K562 treated with DMSO at 1 percent for 24 hours (cell line): ENCODE results near the gene PMM2. TPM values are rescaled to one million over a fixed set of nuclear protein-coding genes. Genes with fewer than 3 reads are reported as not detected.

Experiments
- total RNA-seq: library from RNA; unstranded; fragments of 300-600 nt; gene quantifications from 2 replicates; pipeline ENCODE4 v1.2.3, GENCODE V29; 2022; ENCODE audit warnings: low read depth; ENCODE audit not compliant: insufficient read depth

Gene PMM2
- 11.1 and 12.1 TPM in 2 replicates for total RNA-seq

GRCh38 chr16:8797364-8798173 is at the start of gene PMM2, which contains the start of gene TMEM186:
PMM2 (plus strand) TSS chr16:8797839; CDS start chr16:8797883, 44 bp downstream.
TMEM186 (minus strand) TSS chr16:8797639; CDS start chr16:8797614, 25 bp downstream.

GRCh38 chr16:8868416-8869211 is 71.0 kb downstream of the PMM2 start, which contains the start of gene CARHSP1:
CARHSP1 (minus strand) TSS chr16:8869006; CDS start chr16:8859328, 9,678 bp downstream.

DNA sequence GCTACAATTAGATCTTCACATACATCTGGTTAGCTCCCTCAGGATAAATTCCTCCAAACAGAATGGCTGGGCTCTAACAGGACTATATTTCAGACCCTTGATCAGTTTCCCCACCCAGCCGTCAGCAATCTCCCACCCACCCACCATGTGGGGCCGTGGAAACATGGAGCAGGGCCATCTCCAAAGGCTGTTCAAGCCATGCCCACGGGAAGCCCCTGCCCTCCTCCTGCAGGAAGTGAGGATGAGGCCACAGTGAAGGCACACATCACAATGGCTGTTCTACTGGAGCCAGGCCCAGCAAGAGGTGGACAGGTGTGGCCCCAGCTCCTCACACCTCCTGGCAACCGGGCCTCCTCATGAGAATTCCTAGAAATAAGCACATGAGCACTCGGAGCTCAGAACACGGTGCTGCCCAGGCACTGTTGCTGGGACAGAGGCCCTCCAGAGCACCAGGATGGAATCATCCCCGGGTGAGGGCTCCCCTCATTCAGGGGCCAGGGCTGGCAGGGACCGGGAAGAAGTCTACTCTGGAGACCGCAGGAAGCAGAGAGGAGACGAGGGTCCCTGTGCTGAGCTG is 84.5 kb downstream of the PMM2 start, which contains the start of gene LITAFD:
Gene LITAFD (plus strand): TSS at position 311 of the 577 bp plus-strand sequence. CDS start 2,005 bp downstream, outside the sequence.

Other genes starting within 250 kb of the PMM2 start
- not detected in 2 replicates for gene TMEM114, start 207.3 kb upstream of the PMM2 start, total RNA-seq
- 21.4 and 40.6 TPM in 2 replicates for gene METTL22, start 176.1 kb upstream of the PMM2 start, total RNA-seq
- 0.43 and 0.67 TPM in 2 replicates for gene ABAT, start 123.2 kb upstream of the PMM2 start, total RNA-seq
- gene TMEM186, start 200 bp upstream of the PMM2 start, total RNA-seq = 10.3 and 13.5 TPM in 2 replicates
- gene CARHSP1, start 71.2 kb downstream of the PMM2 start, total RNA-seq = 181 and 205 TPM in 2 replicates
- not detected in 2 replicates for gene LITAFD, start 84.5 kb downstream of the PMM2 start, total RNA-seq
- gene USP7, start 166.1 kb downstream of the PMM2 start, total RNA-seq = 28.9 and 29.3 TPM in 2 replicates